ENCODE data around the gene PTCH2. TPM values are rescaled to one million over a fixed set of nuclear protein-coding genes. Genes with fewer than 3 reads are reported as not detected.

PTCH2 gene
- total and polyA plus RNA-seq, 2 of the 13 experiments (the other 11 are each of a cell fraction or from before 2014, with no cell fraction given), result 0.60 to 1.5 TPM

- TF ChIP-seq PAXIP1 (CRISPR knock-in tag; conservative IDR thresholded peaks at IDR 0.05) (no peak), KAT2B (IDR thresholded peaks at IDR 0.05; ENCODE audit: borderline replicate concordance, low read depth, low read length) (no peak), ZNF362 (CRISPR knock-in tag; IDR thresholded peaks at IDR 0.05; ENCODE audit: borderline replicate concordance) (no peak), ZNF768 (CRISPR knock-in tag; IDR thresholded peaks at IDR 0.05) (peak; percentile 56), NFYB (CRISPR knock-in tag; IDR thresholded peaks at IDR 0.05) (peak; percentile 27; the same call in 1 of the 2 replicates), MBNL3 (CRISPR knock-in tag; conservative IDR thresholded peaks at IDR 0.05) (no peak), FOXA1 (IDR thresholded peaks at IDR 0.05) (no peak), FOXA1 (CRISPR knock-in tag; IDR thresholded peaks at IDR 0.05) (peak; percentile 48), HOXA5 (CRISPR knock-in tag; IDR thresholded peaks at IDR 0.05) (peak; percentile 68; the same call in 1 of the 2 replicates), TEAD2 (CRISPR knock-in tag; IDR thresholded peaks at IDR 0.05) (no peak), EZH2 (conservative IDR thresholded peaks at IDR 0.05; ENCODE audit: low read depth, low read length) (no peak), MED8 (CRISPR knock-in tag; IDR thresholded peaks at IDR 0.05; ENCODE audit: insufficient replicate concordance) (peak; percentile 39), NR2F2 (IDR thresholded peaks at IDR 0.05; ENCODE audit: borderline replicate concordance, low read depth) (peak; percentile 78), POGZ (CRISPR knock-in tag; IDR thresholded peaks at IDR 0.05) (peak; percentile 79), ZNF451 (CRISPR knock-in tag; IDR thresholded peaks at IDR 0.05) (peak; percentile 29; the same call in 1 of the 2 replicates), MIER3 (CRISPR knock-in tag; IDR thresholded peaks at IDR 0.05; ENCODE audit: borderline replicate concordance) (no peak), ZNF883 (CRISPR knock-in tag; IDR thresholded peaks at IDR 0.05; ENCODE audit: not compliant biosample characterization) (peak; percentile 85), ZNF468 (CRISPR knock-in tag; IDR thresholded peaks at IDR 0.05) (no peak), ETS1 (CRISPR knock-in tag; IDR thresholded peaks at IDR 0.05) (peak; percentile 86), TFAP4 (IDR thresholded peaks at IDR 0.05; ENCODE audit: borderline replicate concordance, low read depth) (peak; percentile 71; the same call in 1 of the 2 replicates), SP5 (CRISPR knock-in tag; IDR thresholded peaks at IDR 0.05; ENCODE audit: borderline replicate concordance, low read depth) (peak; percentile 83), ZNF431 (CRISPR knock-in tag; IDR thresholded peaks at IDR 0.05; ENCODE audit: borderline replicate concordance, low read depth) (no peak), SRY (CRISPR knock-in tag; IDR thresholded peaks at IDR 0.05) (peak; percentile 92), HNRNPUL1 (IDR thresholded peaks at IDR 0.05; ENCODE audit: low read depth, low read length) (no peak), MED13 (CRISPR knock-in tag; IDR thresholded peaks at IDR 0.05) (peak; percentile 84)
Observed at GRCh38 chr1:44775078-44775929, 67.7 kb downstream of the PTCH2 start, which contains the start of gene RPS8 (continued).

Data from HepG2 (cell line).